ENCODE data around the gene PAPLN.

DNA sequence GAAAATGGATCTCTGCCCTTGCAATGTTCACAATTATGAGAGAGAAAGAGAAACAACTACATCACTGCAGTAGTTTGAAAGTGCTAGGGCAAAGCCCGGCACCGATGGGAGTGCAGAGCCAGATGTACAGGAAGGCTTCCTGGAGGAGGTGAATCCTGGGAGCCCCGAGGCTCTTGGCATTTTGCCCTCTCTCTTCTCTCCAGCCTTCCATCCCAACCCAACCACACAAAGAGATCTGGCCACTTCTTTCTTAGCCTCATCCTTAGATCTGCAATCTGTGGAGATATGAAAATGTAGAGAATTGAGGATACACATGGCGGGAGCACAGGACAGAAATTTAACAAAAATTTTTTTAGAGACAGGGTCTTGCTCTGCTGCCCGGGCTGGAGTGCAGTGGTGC is 3.3 kb upstream of the PAPLN start:
- TF ChIP-seq, protein P1, sequence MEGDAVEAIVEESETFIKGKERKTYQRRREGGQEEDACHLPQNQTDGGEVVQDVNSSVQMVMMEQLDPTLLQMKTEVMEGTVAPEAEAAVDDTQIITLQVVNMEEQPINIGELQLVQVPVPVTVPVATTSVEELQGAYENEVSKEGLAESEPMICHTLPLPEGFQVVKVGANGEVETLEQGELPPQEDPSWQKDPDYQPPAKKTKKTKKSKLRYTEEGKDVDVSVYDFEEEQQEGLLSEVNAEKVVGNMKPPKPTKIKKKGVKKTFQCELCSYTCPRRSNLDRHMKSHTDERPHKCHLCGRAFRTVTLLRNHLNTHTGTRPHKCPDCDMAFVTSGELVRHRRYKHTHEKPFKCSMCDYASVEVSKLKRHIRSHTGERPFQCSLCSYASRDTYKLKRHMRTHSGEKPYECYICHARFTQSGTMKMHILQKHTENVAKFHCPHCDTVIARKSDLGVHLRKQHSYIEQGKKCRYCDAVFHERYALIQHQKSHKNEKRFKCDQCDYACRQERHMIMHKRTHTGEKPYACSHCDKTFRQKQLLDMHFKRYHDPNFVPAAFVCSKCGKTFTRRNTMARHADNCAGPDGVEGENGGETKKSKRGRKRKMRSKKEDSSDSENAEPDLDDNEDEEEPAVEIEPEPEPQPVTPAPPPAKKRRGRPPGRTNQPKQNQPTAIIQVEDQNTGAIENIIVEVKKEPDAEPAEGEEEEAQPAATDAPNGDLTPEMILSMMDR (conservative IDR thresholded peaks at IDR 0.05; ENCODE audit: low read depth, low read length) = no peak
- TF ChIP-seq EZH2 (IDR thresholded peaks at IDR 0.05; ENCODE audit: borderline replicate concordance, low read depth, low read length, poor library complexity, severe bottlenecking) = no peak
